Liver (tissue), 3 donors: ENCODE data around the gene TNMD.

ENCODE experiments used
- CTCF ChIP-seq: fragments of 150-350 bp; IDR thresholded peaks from 2 replicates; pipeline ENCODE4 v1.5.1; 2017; ENCODE audit warnings: improper control_type of control experiment, low read depth, low read length; ENCODE audit not compliant: missing input control
- EGR1 ChIP-seq, 2 donors: IDR thresholded peaks; 2 replicates each; pipeline ENCODE4 v1.6.1; 2016 to 2018; ENCODE audit warnings: antibody characterized with exemption in 2 of 2, low read depth in 2 of 2
- GABPA ChIP-seq, 2 donors: IDR thresholded peaks in 1 of 2; conservative IDR thresholded peaks in 1 of 2; 2 replicates each; pipeline ENCODE4 v1.6.1; 2016; ENCODE audit warnings: antibody characterized with exemption in 2 of 2, mild to moderate bottlenecking in 1 of 2, moderate library complexity in 1 of 2
- HNF4A ChIP-seq, 2 donors: conservative IDR thresholded peaks; 2 replicates each; pipeline ENCODE4 v1.6.1; 2016; ENCODE audit warnings: antibody characterized with exemption in 2 of 2, mild to moderate bottlenecking in 2 of 2
- JUND ChIP-seq, 2 donors: IDR thresholded peaks; 2 replicates each; pipeline ENCODE4 v1.6.1; 2016; ENCODE audit warnings: antibody characterized with exemption in 2 of 2
- MAX ChIP-seq: IDR thresholded peaks from 2 replicates; pipeline ENCODE4 v1.6.1; 2016; ENCODE audit warnings: antibody characterized with exemption
- RAD21 ChIP-seq, 2 donors: IDR thresholded peaks; 2 replicates each; pipeline ENCODE4 v1.6.1; 2016; ENCODE audit warnings: antibody characterized with exemption in 2 of 2, mild to moderate bottlenecking in 2 of 2
- donor health status: healthy.
- donor health status: healthy.

GRCh38 chrX:100596601-100597000 lies 11.9 kb downstream of the TNMD start:
- TF ChIP-seq CTCF = no peak
- no peak for TF ChIP-seq HNF4A (conservative IDR thresholded peaks at IDR 0.05)
- no peak for TF ChIP-seq JUND (IDR thresholded peaks at IDR 0.05)
- TF ChIP-seq RAD21 (IDR thresholded peaks at IDR 0.05) = no peak
- no peak for TF ChIP-seq MAX
- no peak for TF ChIP-seq GABPA (IDR thresholded peaks at IDR 0.05 in 1 of 2, conservative IDR thresholded peaks at IDR 0.05 in 1 of 2)
- TF ChIP-seq EGR1 (IDR thresholded peaks at IDR 0.05; ENCODE audit: low read depth in 2 of 2) = no peak
